Measurements from ENCODE around the gene OAT.

GRCh38 chr10:124464028-124464965 is 45.6 kb upstream of the OAT start:
- TF ChIP-seq EP300 (IDR thresholded peaks at IDR 0.05) (no peak), POLR2AphosphoS5 (IDR thresholded peaks at IDR 0.05) (no peak), POLR2A (IDR thresholded peaks at IDR 0.05) (no peak), CTCF (IDR thresholded peaks at IDR 0.05) (no peak)

Data from stomach (tissue), 4 donors.